Endodermal cell (in vitro differentiated cells): ENCODE data around the gene GALNT18. TPM values are rescaled to one million over a fixed set of nuclear protein-coding genes. Genes with fewer than 3 reads are reported as not detected.

Experiments
- DNase-seq: peaks from one replicate; pipeline ENCODE4 v3.0.0-alpha.2; 2017
- H3K27ac ChIP-seq: 2 replicates; pipeline ENCODE4 v1.5.1; 2013; ENCODE audit warnings: mild to moderate bottlenecking, low read depth, low read length, moderate library complexity
- H3K27me3 ChIP-seq: 2 replicates; pipeline ENCODE4 v1.6.1; 2013; ENCODE audit warnings: mild to moderate bottlenecking, low read length, moderate library complexity; ENCODE audit not compliant: insufficient read depth, control insufficient read depth, poor library complexity, severe bottlenecking
- H3K36me3 ChIP-seq: 2 replicates; pipeline ENCODE4 v1.7.0; 2013; ENCODE audit warnings: mild to moderate bottlenecking, low read length, moderate library complexity; ENCODE audit not compliant: control insufficient read depth, insufficient read depth
- H3K4me1 ChIP-seq: one replicate; pipeline ENCODE4 v1.7.0; 2013; ENCODE audit warnings: low read length; ENCODE audit not compliant: control insufficient read depth, insufficient read depth
- H3K4me3 ChIP-seq: 2 replicates; pipeline ENCODE4 v1.5.1; 2013; ENCODE audit warnings: mild to moderate bottlenecking, low read length, moderate library complexity
- H3K9ac ChIP-seq: 2 replicates; pipeline ENCODE4 v1.6.1; 2013; ENCODE audit warnings: mild to moderate bottlenecking, low read length, moderate library complexity; ENCODE audit not compliant: poor library complexity, severe bottlenecking; ENCODE audit errors: extremely low read depth
- H3K9me3 ChIP-seq: 2 replicates; pipeline ENCODE4 v1.6.1; 2013; ENCODE audit warnings: mild to moderate bottlenecking, low read length, moderate library complexity; ENCODE audit not compliant: control insufficient read depth
- H3K27ac Mint-ChIP-seq: 2 replicates; pipeline ENCODE4 v1.8.0; 2020; ENCODE audit warnings: mixed read lengths
- H3K27me3 Mint-ChIP-seq: 2 replicates; pipeline ENCODE4 v1.8.0; 2021; ENCODE audit warnings: mild to moderate bottlenecking, mixed read lengths; ENCODE audit not compliant: insufficient read depth
- H3K36me3 Mint-ChIP-seq: 2 replicates; pipeline ENCODE4 v1.8.0; 2020; ENCODE audit warnings: low read depth, mixed read lengths
- H3K4me1 Mint-ChIP-seq: 2 replicates; pipeline ENCODE4 v1.8.0; 2020; ENCODE audit warnings: mixed read lengths
- H3K4me3 Mint-ChIP-seq: 2 replicates; pipeline ENCODE4 v1.8.0; 2020; ENCODE audit warnings: mild to moderate bottlenecking, moderate library complexity, mixed read lengths
- H3K9me3 Mint-ChIP-seq: 2 replicates; pipeline ENCODE4 v1.8.0; 2020; ENCODE audit warnings: mild to moderate bottlenecking, mixed read lengths
- WGBS, 2 experiments: methylation state at CpG; one replicate each; pipeline versions ENCODE4 v1.1.5 to v1.1.7; 2013; ENCODE audit warnings: missing lambda C conversion rate in 2 of 2, mixed read lengths in 1 of 2; ENCODE audit not compliant: insufficient coverage in 1 of 2, insufficient read length in 1 of 2; 5-methylcytosine and 5-hydroxymethylcytosine counted together
- total RNA-seq, 2 donors: library from RNA; stranded (reverse); fragmentation: NEBNext Ultra II Directional in 1 of 2; extraction: Animal tissue kit (Norgen Biotek cat#: 25700) in 1 of 2; gene quantifications; 2 replicates in 1 of 2; 3 replicates in 1 of 2; pipeline ENCODE4 v1.2.1, GENCODE V29; 2021
- TF ChIP-seq, protein P1 (sequence below): fragments of 200-600 bp; sonication (generic); conservative IDR thresholded peaks from 2 replicates; pipeline ENCODE4 v1.5.0; 2021; ENCODE audit warnings: antibody characterized with exemption, mild to moderate bottlenecking

GALNT18 gene
- total RNA-seq, 2 donors from 2014 or later: 5.1 to 9.9 TPM

DNA sequence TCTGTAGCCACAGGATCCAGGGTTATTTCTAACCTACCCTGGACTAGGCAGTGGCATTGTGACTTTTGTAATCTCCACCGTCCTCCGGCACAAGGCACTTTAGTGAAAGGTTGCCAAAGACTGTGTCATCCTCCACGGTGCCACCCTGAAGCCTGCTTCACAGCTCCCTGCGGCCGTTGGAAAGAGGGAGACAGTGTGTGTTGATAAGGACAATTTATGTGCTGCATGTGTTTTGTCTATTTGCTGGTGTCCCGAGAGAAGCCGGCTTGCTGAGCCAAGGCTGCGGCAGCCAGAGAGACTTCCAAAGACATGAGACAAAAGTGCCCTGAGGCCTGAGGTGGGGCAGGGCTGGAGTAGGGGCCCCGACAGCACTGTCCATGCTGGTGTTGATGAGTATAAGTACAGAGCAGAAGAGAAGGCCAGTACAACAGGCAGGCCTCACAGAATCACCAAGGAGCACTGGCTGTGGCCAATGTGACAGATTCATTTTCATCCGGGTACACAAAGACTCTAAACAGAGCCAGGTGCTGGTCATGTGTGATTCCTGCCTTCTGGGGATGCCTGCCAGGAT, 40.9 kb downstream of the GALNT18 start:
- no peak overlapping the region for H3K4me3 ChIP-seq
- Mint-ChIP-seq H3K27ac (no peak overlapping the region), H3K9me3 (no peaks in the 10 kb centered on the region), H3K27me3 (peaks cover 9% of the 10 kb centered on the region), H3K36me3 (no peaks in the 10 kb centered on the region), H3K4me1 (peaks cover 6% of the 10 kb centered on the region), H3K4me3 (no peak overlapping the region)
- 91 to 96% methylated on average over 7 to 10 of the region's 10 CpGs for WGBS, 2 experiments
- no peaks in the 10 kb centered on the region for H3K9me3 ChIP-seq
- no peaks in the 10 kb centered on the region for H3K4me1 ChIP-seq
- no peaks in the 10 kb centered on the region for H3K27me3 ChIP-seq
- TF ChIP-seq, protein P1, sequence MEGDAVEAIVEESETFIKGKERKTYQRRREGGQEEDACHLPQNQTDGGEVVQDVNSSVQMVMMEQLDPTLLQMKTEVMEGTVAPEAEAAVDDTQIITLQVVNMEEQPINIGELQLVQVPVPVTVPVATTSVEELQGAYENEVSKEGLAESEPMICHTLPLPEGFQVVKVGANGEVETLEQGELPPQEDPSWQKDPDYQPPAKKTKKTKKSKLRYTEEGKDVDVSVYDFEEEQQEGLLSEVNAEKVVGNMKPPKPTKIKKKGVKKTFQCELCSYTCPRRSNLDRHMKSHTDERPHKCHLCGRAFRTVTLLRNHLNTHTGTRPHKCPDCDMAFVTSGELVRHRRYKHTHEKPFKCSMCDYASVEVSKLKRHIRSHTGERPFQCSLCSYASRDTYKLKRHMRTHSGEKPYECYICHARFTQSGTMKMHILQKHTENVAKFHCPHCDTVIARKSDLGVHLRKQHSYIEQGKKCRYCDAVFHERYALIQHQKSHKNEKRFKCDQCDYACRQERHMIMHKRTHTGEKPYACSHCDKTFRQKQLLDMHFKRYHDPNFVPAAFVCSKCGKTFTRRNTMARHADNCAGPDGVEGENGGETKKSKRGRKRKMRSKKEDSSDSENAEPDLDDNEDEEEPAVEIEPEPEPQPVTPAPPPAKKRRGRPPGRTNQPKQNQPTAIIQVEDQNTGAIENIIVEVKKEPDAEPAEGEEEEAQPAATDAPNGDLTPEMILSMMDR: no peak
- peak; percentile 36 for DNase-seq
- H3K9ac ChIP-seq: no peak overlapping the region
- H3K27ac ChIP-seq: no peak overlapping the region
- no peaks in the 10 kb centered on the region for H3K36me3 ChIP-seq

DNA sequence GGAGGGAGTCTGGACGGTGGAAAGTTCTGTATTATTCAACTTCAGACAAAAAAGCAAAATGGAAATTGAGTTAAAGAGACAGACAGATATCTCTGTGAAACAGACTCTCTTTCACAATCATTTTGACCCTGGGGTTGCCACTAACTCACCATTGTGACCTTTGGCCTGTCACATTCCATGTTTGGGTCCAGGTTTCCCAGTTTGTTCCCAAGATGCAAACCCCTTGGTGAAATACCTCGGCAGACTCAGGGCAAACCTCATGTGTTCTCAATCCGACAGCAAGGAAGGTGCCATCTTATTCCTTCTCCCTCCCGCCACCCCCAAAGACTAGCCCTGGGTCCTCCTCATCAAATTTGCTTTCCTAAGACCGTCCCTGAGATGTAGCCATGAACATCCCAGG, 41.8 kb downstream of the GALNT18 start:
- DNase-seq: no peak
- H3K27me3 Mint-ChIP-seq: peaks cover 9% of the 10 kb centered on the region
- no peaks in the 10 kb centered on the region for H3K9me3 Mint-ChIP-seq
- Histone ChIP-seq H3K27ac (no peak overlapping the region), H3K9ac (no peak overlapping the region), H3K4me3 (no peak overlapping the region), H3K4me1 (no peaks in the 10 kb centered on the region), H3K36me3 (no peaks in the 10 kb centered on the region), H3K27me3 (no peaks in the 10 kb centered on the region), H3K9me3 (no peaks in the 10 kb centered on the region)
- peaks cover 6% of the 10 kb centered on the region for H3K4me1 Mint-ChIP-seq
- TF ChIP-seq, protein P1: no peak
- no peak overlapping the region for H3K27ac Mint-ChIP-seq
- WGBS, 2 experiments: 94 to 96% methylated on average over 4 to 5 of the region's 5 CpGs
- no peak overlapping the region for H3K4me3 Mint-ChIP-seq
- no peaks in the 10 kb centered on the region for H3K36me3 Mint-ChIP-seq

DNA sequence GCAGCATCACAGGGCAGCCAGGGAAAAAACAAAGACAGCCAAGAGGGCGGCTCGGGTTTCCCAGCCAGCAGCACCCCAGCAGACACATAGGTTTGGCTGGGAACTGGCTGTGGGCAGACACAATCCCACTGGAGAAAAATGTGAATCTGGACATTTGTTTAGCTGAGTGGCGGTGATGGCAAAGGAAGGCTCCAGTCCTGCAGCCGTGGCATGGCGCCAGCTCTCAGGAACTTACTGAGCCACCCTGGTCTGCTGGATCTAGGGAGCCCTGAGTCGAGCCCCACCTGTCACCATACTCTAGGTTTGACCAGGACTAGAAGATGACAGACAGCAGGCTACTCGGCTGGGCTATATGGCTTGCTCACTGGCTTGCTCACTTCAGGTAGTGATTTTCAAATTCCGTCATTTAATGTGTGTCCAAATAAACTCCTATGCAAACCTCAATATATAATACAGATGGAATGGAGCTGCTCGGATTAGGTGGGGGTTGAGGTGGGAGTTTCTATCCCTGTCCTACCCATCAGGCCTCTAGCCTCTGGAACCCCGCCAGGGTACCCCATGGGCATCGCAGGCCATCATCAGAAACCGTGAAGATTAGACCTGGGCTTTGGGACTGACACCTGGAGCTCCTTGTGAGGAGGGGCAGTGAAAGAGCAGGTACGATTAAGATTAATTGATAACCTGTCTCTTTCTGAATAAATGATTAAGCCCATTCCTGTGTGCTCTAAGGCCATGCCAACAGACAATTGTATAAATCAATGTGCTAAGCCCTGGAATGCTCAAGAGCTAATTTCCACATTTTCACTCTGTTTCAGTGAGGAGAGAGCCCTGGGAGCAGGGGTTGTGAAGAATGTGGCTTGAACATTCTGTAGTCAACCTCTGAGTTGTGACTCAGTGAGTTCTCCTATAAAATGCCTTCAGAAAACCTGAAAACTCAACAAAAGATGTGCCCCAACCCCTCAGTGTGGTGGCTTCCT, 42.5 kb downstream of the GALNT18 start:
- TF ChIP-seq, protein P1: no peak
- Mint-ChIP-seq H3K4me3 (no peak overlapping the region), H3K27me3 (peaks cover 9% of the 10 kb centered on the region), H3K4me1 (peaks cover 6% of the 10 kb centered on the region), H3K9me3 (no peaks in the 10 kb centered on the region), H3K27ac (no peak overlapping the region), H3K36me3 (no peaks in the 10 kb centered on the region)
- H3K9me3 ChIP-seq: no peaks in the 10 kb centered on the region
- H3K36me3 ChIP-seq: no peaks in the 10 kb centered on the region
- DNase-seq: peak; percentile 35
- 90 to 94% methylated on average over 10 to 13 of the region's 13 CpGs for WGBS, 2 experiments
- H3K9ac ChIP-seq: no peak overlapping the region
- H3K4me1 ChIP-seq: no peaks in the 10 kb centered on the region
- H3K4me3 ChIP-seq: no peak overlapping the region
- H3K27me3 ChIP-seq: no peaks in the 10 kb centered on the region
- no peak overlapping the region for H3K27ac ChIP-seq
